Hepatocyte (in vitro differentiated cells): ENCODE results near the gene DAB1.

ENCODE experiments used
- EZH2 ChIP-seq: fragments of 200-600 bp; sonication (generic); IDR thresholded peaks from 2 replicates; pipeline ENCODE4 v1.6.1; 2016; ENCODE audit warnings: antibody characterized with exemption, mild to moderate bottlenecking, borderline replicate concordance
- EZH2phosphoT487 ChIP-seq: fragments of 200-600 bp; sonication (generic); IDR thresholded peaks from one replicate; pipeline ENCODE4 v1.6.1; 2018; ENCODE audit warnings: antibody characterized with exemption, mild to moderate bottlenecking, low read depth, moderate library complexity; ENCODE audit not compliant: unreplicated experiment, severe bottlenecking
- TF ChIP-seq, protein P1 (sequence below): fragments of 200-600 bp; sonication (generic); IDR thresholded peaks from 2 replicates; pipeline ENCODE4 v1.5.1; 2016; ENCODE audit warnings: antibody characterized with exemption, mild to moderate bottlenecking; ENCODE audit not compliant: poor library complexity

DNA sequence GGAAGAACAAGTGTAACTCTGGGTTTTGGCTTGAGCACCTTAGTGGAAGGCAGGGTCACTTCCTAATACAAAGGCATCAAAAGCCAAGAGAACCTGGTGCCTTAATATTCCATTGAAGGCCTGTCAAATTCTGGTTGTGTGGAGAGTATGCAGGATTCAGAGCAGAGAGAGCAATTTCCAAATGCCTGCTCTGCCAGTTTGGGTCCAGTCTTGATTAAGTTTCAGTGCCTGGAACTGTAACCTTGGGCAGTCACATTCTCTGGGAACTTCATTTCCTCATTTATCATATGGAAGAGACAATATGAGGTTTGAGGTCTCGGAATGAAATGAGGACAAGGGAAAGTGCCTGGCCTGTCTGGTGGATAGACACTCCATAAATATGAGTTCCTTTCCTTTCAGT is 260.1 kb downstream of the DAB1 start:
- TF ChIP-seq, protein P1, sequence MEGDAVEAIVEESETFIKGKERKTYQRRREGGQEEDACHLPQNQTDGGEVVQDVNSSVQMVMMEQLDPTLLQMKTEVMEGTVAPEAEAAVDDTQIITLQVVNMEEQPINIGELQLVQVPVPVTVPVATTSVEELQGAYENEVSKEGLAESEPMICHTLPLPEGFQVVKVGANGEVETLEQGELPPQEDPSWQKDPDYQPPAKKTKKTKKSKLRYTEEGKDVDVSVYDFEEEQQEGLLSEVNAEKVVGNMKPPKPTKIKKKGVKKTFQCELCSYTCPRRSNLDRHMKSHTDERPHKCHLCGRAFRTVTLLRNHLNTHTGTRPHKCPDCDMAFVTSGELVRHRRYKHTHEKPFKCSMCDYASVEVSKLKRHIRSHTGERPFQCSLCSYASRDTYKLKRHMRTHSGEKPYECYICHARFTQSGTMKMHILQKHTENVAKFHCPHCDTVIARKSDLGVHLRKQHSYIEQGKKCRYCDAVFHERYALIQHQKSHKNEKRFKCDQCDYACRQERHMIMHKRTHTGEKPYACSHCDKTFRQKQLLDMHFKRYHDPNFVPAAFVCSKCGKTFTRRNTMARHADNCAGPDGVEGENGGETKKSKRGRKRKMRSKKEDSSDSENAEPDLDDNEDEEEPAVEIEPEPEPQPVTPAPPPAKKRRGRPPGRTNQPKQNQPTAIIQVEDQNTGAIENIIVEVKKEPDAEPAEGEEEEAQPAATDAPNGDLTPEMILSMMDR: no peak
- TF ChIP-seq EZH2phosphoT487 (no peak), EZH2 (no peak)
